Chondrocyte (in vitro differentiated cells): Measurements from ENCODE around the gene FEZF1. TPM values are rescaled to one million over a fixed set of nuclear protein-coding genes. Genes with fewer than 3 reads are reported as not detected.

ENCODE experiments used
- DNase-seq: peaks from one replicate; pipeline ENCODE4 v3.0.0; 2021; ENCODE audit warnings: mixed read lengths, low spot score
- H3K27ac Mint-ChIP-seq: one replicate; pipeline ENCODE4 v1.8.0; 2021; ENCODE audit warnings: mild to moderate bottlenecking, moderate library complexity, mixed read lengths; ENCODE audit not compliant: unreplicated experiment
- H3K27me3 Mint-ChIP-seq: 2 replicates; pipeline ENCODE4 v1.8.0; 2021; ENCODE audit warnings: low read depth, mixed read lengths
- H3K36me3 Mint-ChIP-seq: 2 replicates; pipeline ENCODE4 v1.8.0; 2021; ENCODE audit warnings: low read depth, mixed read lengths
- H3K4me1 Mint-ChIP-seq: 2 replicates; pipeline ENCODE4 v1.8.0; 2021; ENCODE audit warnings: low read depth, mild to moderate bottlenecking, mixed read lengths
- H3K4me3 Mint-ChIP-seq: one replicate; pipeline ENCODE4 v1.8.0; 2021; ENCODE audit warnings: mild to moderate bottlenecking, moderate library complexity, mixed read lengths; ENCODE audit not compliant: unreplicated experiment
- H3K9me3 Mint-ChIP-seq: 2 replicates; pipeline ENCODE4 v1.8.0; 2021; ENCODE audit warnings: low read depth, mixed read lengths
- total RNA-seq: library from RNA; stranded (reverse); gene quantifications from 3 replicates; pipeline ENCODE4 v1.2.1, GENCODE V29; 2021
- TF ChIP-seq, protein P1 (sequence below): fragments of 200-600 bp; sonication (generic); IDR thresholded peaks from 2 replicates; pipeline ENCODE4 v1.5.0; 2021; ENCODE audit warnings: antibody characterized with exemption, mild to moderate bottlenecking, moderate library complexity

Gene FEZF1
- total RNA-seq, 1 donor from 2014 or later = not detected

DNA sequence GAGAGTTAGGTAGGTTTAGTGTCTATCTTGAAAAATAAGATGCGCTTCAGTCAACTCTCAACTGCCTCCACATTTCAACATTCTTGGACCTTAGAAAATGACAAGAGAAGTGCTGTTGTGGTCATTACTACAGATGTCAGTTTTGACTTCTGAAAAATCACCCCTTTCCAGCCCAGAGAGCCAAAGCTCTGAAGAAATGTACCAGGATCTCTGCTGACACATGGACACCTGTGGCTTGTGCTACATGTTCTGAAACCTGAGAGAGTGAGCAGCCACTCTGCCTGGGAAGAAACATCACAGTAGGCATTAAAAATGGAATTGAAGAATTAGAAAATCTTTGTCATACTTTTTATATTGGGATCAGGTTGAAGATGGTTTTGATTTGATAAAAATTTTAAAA is 35.9 kb upstream of the FEZF1 start:
- no peak overlapping the region for H3K27ac Mint-ChIP-seq
- TF ChIP-seq, protein P1, sequence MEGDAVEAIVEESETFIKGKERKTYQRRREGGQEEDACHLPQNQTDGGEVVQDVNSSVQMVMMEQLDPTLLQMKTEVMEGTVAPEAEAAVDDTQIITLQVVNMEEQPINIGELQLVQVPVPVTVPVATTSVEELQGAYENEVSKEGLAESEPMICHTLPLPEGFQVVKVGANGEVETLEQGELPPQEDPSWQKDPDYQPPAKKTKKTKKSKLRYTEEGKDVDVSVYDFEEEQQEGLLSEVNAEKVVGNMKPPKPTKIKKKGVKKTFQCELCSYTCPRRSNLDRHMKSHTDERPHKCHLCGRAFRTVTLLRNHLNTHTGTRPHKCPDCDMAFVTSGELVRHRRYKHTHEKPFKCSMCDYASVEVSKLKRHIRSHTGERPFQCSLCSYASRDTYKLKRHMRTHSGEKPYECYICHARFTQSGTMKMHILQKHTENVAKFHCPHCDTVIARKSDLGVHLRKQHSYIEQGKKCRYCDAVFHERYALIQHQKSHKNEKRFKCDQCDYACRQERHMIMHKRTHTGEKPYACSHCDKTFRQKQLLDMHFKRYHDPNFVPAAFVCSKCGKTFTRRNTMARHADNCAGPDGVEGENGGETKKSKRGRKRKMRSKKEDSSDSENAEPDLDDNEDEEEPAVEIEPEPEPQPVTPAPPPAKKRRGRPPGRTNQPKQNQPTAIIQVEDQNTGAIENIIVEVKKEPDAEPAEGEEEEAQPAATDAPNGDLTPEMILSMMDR = no peak
- H3K9me3 Mint-ChIP-seq = no peaks in the 10 kb centered on the region
- no peak for DNase-seq
- H3K27me3 Mint-ChIP-seq = peaks cover 5% of the 10 kb centered on the region
- no peaks in the 10 kb centered on the region for H3K4me1 Mint-ChIP-seq
- no peak overlapping the region for H3K4me3 Mint-ChIP-seq
- H3K36me3 Mint-ChIP-seq = no peaks in the 10 kb centered on the region

DNA sequence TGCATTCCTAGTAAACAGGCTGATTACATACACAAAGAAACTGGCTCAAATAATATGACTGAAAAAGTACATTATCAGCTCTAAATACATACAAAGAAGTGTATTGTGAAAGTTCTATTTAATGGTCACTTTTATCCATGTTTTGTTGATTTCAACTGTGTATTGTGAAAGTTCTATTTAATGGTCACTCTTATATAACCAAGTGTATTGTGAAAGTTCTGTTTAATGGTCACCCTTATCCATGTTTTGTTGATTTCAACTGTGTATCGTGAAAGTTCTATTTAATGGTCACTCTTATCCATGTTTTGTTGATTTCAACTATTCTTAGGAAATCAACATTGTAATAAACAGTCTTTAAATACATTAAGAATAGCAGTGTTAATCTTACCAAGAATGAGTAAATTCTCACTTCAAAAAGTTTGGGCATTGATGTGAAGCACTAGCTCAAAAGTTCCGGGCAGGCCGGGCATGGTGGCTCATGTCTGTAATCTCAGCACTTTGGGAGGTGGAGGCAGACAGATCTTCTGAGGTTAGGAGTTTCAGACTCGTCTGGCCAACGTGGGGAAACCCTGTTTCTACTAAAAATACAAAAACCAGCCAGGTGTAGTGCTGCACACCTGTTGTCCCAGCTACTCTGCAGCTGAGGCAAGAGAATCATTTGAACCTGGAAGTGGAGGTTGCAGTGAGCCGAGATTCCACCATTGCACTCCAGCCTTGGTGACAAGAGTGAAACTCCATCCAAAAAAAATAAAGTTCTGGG is 34.8 kb upstream of the FEZF1 start:
- Mint-ChIP-seq H3K27ac (no peak overlapping the region), H3K4me1 (no peaks in the 10 kb centered on the region)

DNA sequence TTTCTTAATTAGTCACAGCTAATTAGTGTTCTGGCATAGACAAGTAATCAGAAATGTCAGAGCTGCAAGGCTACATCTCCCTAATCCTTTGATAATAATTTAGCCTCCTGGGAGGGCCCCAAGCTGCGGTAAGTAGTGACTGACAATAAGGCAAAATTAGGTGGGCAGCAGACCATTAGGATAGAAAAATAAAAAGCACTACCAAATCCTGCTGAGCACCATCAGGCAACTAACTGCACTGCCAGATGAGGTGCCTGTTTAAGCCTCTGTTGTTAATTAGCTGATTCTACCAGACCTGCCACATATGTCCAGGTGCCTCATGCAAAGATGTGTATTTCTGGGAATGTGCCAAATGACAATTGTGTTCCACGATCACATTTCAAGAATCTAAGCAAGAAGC is 32.5 kb upstream of the FEZF1 start:
- no peak for DNase-seq
- no peaks in the 10 kb centered on the region for H3K9me3 Mint-ChIP-seq
- H3K27ac Mint-ChIP-seq = no peak overlapping the region
- no peak overlapping the region for H3K4me3 Mint-ChIP-seq
- H3K27me3 Mint-ChIP-seq = peaks cover 9% of the 10 kb centered on the region
- TF ChIP-seq, protein P1 = no peak
- no peaks in the 10 kb centered on the region for H3K36me3 Mint-ChIP-seq
- H3K4me1 Mint-ChIP-seq = no peaks in the 10 kb centered on the region

More for the DNA sequence above, 34.8 kb upstream of the FEZF1 start:
- Mint-ChIP-seq H3K9me3 (no peaks in the 10 kb centered on the region), H3K4me3 (no peak overlapping the region), H3K27me3 (peaks cover 7% of the 10 kb centered on the region), H3K36me3 (no peaks in the 10 kb centered on the region)
- TF ChIP-seq, protein P1 = no peak
- DNase-seq = no peak

DNA sequence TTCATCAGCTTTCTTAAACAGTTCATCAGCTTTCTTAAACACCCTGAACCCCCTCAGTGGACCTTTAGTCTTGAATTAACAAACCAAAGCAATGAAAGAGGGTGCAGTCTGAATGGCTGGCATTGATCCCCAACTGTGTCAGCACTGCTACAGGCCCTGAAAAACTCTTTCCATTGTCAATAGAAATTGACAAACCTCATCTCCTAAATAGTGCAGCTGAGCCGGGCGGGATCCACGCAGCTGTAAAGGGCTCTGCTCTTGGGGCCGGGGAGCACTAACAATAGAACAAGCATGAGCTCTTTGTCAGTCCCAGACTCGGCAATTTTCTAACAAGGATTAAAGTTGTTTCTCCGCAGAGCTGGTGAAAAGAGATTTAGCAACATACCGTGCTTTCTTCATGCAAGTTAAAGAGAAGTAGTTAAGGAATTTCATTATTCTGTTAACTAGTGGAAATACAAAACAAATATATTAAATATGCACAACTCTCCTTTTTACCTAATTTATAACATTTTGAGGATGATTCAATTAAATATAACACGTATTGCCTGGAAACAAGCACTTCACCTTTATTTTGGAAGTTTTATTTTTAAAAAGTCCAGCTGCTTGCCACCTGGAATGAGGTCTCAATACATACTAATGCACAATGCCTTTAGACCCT is 24.7 kb upstream of the FEZF1 start:
- Mint-ChIP-seq H3K27ac (no peak overlapping the region), H3K27me3 (peaks cover 32% of the 10 kb centered on the region), H3K4me1 (no peaks in the 10 kb centered on the region), H3K9me3 (no peaks in the 10 kb centered on the region), H3K36me3 (no peaks in the 10 kb centered on the region), H3K4me3 (no peak overlapping the region)
- TF ChIP-seq, protein P1 = no peak
- no peak for DNase-seq

DNA sequence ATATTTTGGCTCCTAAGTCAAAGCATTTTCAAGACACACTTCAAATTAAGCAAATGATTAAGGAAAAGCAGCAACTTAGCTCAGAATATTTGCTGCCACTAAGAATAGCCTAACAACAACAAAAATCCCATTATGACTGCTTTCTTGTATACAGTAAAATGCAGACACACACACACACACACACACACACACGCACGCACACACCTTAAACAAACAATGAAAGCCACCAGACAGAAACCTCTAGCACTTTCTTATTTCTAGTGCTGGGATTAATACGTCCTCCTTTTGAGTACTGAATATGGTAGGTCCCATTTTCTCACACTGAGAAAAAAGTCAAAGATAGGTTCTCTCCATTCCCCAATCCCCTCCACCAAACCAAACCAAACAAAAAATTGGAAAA is 23.4 kb upstream of the FEZF1 start:
- Mint-ChIP-seq H3K27me3 (peaks cover 31% of the 10 kb centered on the region), H3K36me3 (no peaks in the 10 kb centered on the region), H3K27ac (no peak overlapping the region), H3K4me3 (no peak overlapping the region), H3K9me3 (no peaks in the 10 kb centered on the region), H3K4me1 (no peaks in the 10 kb centered on the region)
- no peak for DNase-seq
- TF ChIP-seq, protein P1 = no peak
